GM23338 (cell line): ENCODE measurements around the gene HEATR5B. TPM values are rescaled to one million over a fixed set of nuclear protein-coding genes. Genes with fewer than 3 reads are reported as not detected.

ENCODE experiments used
- ATAC-seq: fragments of 200-7000 bp; cut with Tn5 transposase; 3 replicates; pipeline ENCODE4 v1.9.1; 2020
- DNase-seq: peaks from one replicate; pipeline ENCODE4 v3.0.0-alpha.2; 2015; ENCODE audit warnings: low spot score
- H2AFZ ChIP-seq: fragments of 200-600 bp; sonication (generic); 2 replicates; pipeline ENCODE4 v1.8.0; 2016; ENCODE audit warnings: antibody characterized with exemption, mild to moderate bottlenecking, moderate library complexity
- H3F3A ChIP-seq: fragments of 200-600 bp; sonication (generic); replicated peaks from 2 replicates; pipeline ENCODE4 v1.8.0; 2017; ENCODE audit warnings: antibody characterized with exemption, mixed run types, low read depth
- H3K27ac ChIP-seq: fragments of 200-600 bp; sonication (generic); 2 replicates; pipeline ENCODE4 v1.6.1; 2016; ENCODE audit warnings: low read depth
- H3K27me3 ChIP-seq: fragments of 200-600 bp; sonication (generic); 2 replicates; pipeline ENCODE4 v1.8.0; 2016; ENCODE audit warnings: mild to moderate bottlenecking, mixed run types, moderate library complexity; ENCODE audit not compliant: insufficient read depth
- H3K36me3 ChIP-seq: fragments of 200-600 bp; sonication (generic); 2 replicates; pipeline ENCODE4 v1.8.0; 2016; ENCODE audit warnings: mild to moderate bottlenecking; ENCODE audit not compliant: insufficient read depth
- H3K4me1 ChIP-seq: fragments of 200-600 bp; sonication (generic); 2 replicates; pipeline ENCODE4 v1.8.0; 2016; ENCODE audit warnings: mild to moderate bottlenecking, moderate library complexity; ENCODE audit not compliant: insufficient read depth
- H3K4me2 ChIP-seq: fragments of 200-600 bp; sonication (generic); 2 replicates; pipeline ENCODE4 v1.7.1; 2017; ENCODE audit warnings: mixed run types
- H3K4me3 ChIP-seq: fragments of 200-600 bp; sonication (generic); 2 replicates; pipeline ENCODE4 v1.6.1; 2016; ENCODE audit warnings: mixed run types
- H3K79me2 ChIP-seq: fragments of 200-600 bp; sonication (generic); replicated peaks from 2 replicates; pipeline ENCODE4 v1.8.0; 2017; ENCODE audit warnings: mild to moderate bottlenecking; ENCODE audit not compliant: insufficient read depth
- H3K9me2 ChIP-seq: fragments of 200-600 bp; sonication (generic); 2 replicates; pipeline ENCODE4 v1.8.0; 2017; ENCODE audit not compliant: insufficient read depth
- H4K20me1 ChIP-seq: fragments of 200-600 bp; sonication (generic); replicated peaks from 2 replicates; pipeline ENCODE4 v1.8.0; 2017; ENCODE audit warnings: mild to moderate bottlenecking; ENCODE audit not compliant: insufficient read depth
- H3K27ac Mint-ChIP-seq: 2 replicates; pipeline ENCODE4 v1.8.0; 2020; ENCODE audit warnings: inconsistent platforms, mild to moderate bottlenecking, moderate library complexity, mixed read lengths
- H3K27me3 Mint-ChIP-seq: 3 replicates; pipeline ENCODE4 v1.8.0; 2022; ENCODE audit warnings: low read depth, mild to moderate bottlenecking, moderate library complexity, mixed read lengths, inconsistent platforms; ENCODE audit not compliant: insufficient read depth, poor library complexity
- H3K36me3 Mint-ChIP-seq: 3 replicates; pipeline ENCODE4 v1.8.0; 2021; ENCODE audit warnings: low read depth, mild to moderate bottlenecking, inconsistent platforms, moderate library complexity, mixed read lengths
- H3K4me1 Mint-ChIP-seq: 3 replicates; pipeline ENCODE4 v1.8.0; 2020; ENCODE audit warnings: mild to moderate bottlenecking, inconsistent platforms, mixed read lengths
- H3K4me3 Mint-ChIP-seq: 3 replicates; pipeline ENCODE4 v1.8.0; 2021; ENCODE audit warnings: moderate library complexity, mild to moderate bottlenecking, inconsistent platforms, mixed read lengths
- H3K9me3 Mint-ChIP-seq: 3 replicates; pipeline ENCODE4 v1.8.0; 2020; ENCODE audit warnings: moderate library complexity, mild to moderate bottlenecking, inconsistent platforms, mixed read lengths
- ETS1 ChIP-seq: IDR thresholded peaks from 2 replicates; pipeline ENCODE4 v1.6.1; 2016; ENCODE audit warnings: antibody characterized with exemption
- JUNB ChIP-seq: IDR thresholded peaks from one replicate; pipeline ENCODE4 v1.6.1; 2016; ENCODE audit warnings: antibody characterized with exemption; ENCODE audit not compliant: unreplicated experiment
- NANOG ChIP-seq: IDR thresholded peaks from 2 replicates; pipeline ENCODE4 v1.6.1; 2016; ENCODE audit warnings: antibody characterized with exemption, borderline replicate concordance
- POLR2AphosphoS5 ChIP-seq: IDR thresholded peaks from 2 replicates; pipeline ENCODE4 v1.6.1; 2016; ENCODE audit warnings: antibody characterized with exemption, low read depth
- STAT1 ChIP-seq: IDR thresholded peaks from one replicate; pipeline ENCODE4 v1.6.1; 2016; ENCODE audit warnings: antibody characterized with exemption; ENCODE audit not compliant: unreplicated experiment
- ZNF114 ChIP-seq: fragments of 250-450 bp; sonication (Bioruptor Pico); IDR thresholded peaks from 2 replicates; pipeline ENCODE4 v1.5.0; 2020; ENCODE audit warnings: mild to moderate bottlenecking, moderate library complexity
- ZNF331 ChIP-seq: fragments of 250-450 bp; sonication (Bioruptor Pico); IDR thresholded peaks from 2 replicates; pipeline ENCODE4 v1.5.0; 2020; ENCODE audit warnings: low read depth, mild to moderate bottlenecking, moderate library complexity
- polyA plus RNA-seq: library from polyadenylated mRNA; unstranded; fragments of >200 nt; fragmentation: Nextera tagmentation; extraction: Ambion mirVana; gene quantifications from 2 replicates; pipeline ENCODE4 v1.2.1, GENCODE V29; 2016
- total RNA-seq: library from RNA; depleted of rRNA; stranded (reverse); fragments of >200 nt; shearing (Covaris generic); gene quantifications from 2 replicates; pipeline ENCODE4 v1.2.3, GENCODE V29; 2014
- TF ChIP-seq, protein P1 (sequence below): IDR thresholded peaks from one replicate; pipeline ENCODE4 v1.6.1; 2018; ENCODE audit warnings: antibody characterized with exemption; ENCODE audit not compliant: unreplicated experiment
- TF ChIP-seq, protein P2 (sequence below), 2 experiments: fragments of 200-600 bp in 1 of 2; sonication (generic) in 1 of 2; conservative IDR thresholded peaks; 2 replicates each; pipeline versions ENCODE4 v1.5.1 to v1.6.1; 2016 to 2017; ENCODE audit warnings: antibody characterized with exemption in 2 of 2, low read depth in 2 of 2, mild to moderate bottlenecking in 2 of 2, moderate library complexity in 1 of 2

Gene HEATR5B
- total and polyA plus RNA-seq, 2 experiments from 2014 or later: 4.0 to 18.8 TPM

DNA sequence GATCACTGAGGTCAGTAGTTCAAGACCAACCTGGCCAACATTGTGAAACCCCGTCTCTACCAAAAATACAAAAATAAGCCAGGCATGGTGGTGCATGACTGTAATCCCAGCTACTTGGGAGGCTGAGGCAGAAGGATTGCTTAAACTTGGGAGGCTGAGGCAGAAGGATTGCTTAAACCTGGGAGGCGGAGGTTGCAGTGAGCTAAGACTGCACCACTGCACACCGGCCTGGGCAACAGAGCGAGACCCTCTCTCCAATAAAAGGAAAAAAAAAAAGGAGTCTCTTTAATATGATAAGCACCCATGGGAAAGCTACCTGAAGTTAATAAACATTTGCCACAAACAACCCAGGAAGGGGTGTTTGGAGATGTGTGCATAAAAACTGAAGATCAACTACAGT, 120.4 kb downstream of the HEATR5B start (continued):
- TF ChIP-seq, protein P1, sequence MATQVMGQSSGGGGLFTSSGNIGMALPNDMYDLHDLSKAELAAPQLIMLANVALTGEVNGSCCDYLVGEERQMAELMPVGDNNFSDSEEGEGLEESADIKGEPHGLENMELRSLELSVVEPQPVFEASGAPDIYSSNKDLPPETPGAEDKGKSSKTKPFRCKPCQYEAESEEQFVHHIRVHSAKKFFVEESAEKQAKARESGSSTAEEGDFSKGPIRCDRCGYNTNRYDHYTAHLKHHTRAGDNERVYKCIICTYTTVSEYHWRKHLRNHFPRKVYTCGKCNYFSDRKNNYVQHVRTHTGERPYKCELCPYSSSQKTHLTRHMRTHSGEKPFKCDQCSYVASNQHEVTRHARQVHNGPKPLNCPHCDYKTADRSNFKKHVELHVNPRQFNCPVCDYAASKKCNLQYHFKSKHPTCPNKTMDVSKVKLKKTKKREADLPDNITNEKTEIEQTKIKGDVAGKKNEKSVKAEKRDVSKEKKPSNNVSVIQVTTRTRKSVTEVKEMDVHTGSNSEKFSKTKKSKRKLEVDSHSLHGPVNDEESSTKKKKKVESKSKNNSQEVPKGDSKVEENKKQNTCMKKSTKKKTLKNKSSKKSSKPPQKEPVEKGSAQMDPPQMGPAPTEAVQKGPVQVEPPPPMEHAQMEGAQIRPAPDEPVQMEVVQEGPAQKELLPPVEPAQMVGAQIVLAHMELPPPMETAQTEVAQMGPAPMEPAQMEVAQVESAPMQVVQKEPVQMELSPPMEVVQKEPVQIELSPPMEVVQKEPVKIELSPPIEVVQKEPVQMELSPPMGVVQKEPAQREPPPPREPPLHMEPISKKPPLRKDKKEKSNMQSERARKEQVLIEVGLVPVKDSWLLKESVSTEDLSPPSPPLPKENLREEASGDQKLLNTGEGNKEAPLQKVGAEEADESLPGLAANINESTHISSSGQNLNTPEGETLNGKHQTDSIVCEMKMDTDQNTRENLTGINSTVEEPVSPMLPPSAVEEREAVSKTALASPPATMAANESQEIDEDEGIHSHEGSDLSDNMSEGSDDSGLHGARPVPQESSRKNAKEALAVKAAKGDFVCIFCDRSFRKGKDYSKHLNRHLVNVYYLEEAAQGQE: no peak
- TF ChIP-seq, protein P2, sequence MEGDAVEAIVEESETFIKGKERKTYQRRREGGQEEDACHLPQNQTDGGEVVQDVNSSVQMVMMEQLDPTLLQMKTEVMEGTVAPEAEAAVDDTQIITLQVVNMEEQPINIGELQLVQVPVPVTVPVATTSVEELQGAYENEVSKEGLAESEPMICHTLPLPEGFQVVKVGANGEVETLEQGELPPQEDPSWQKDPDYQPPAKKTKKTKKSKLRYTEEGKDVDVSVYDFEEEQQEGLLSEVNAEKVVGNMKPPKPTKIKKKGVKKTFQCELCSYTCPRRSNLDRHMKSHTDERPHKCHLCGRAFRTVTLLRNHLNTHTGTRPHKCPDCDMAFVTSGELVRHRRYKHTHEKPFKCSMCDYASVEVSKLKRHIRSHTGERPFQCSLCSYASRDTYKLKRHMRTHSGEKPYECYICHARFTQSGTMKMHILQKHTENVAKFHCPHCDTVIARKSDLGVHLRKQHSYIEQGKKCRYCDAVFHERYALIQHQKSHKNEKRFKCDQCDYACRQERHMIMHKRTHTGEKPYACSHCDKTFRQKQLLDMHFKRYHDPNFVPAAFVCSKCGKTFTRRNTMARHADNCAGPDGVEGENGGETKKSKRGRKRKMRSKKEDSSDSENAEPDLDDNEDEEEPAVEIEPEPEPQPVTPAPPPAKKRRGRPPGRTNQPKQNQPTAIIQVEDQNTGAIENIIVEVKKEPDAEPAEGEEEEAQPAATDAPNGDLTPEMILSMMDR (conservative IDR thresholded peaks at IDR 0.05; ENCODE audit: low read depth in 2 of 2): no peak
- TF ChIP-seq JUNB (no peak), ETS1 (no peak)

- Mint-ChIP-seq H3K36me3 (peaks cover 2% of the 10 kb centered on the region; the same call in 1 of the 3 replicates), H3K27me3 (peaks cover 14% of the 10 kb centered on the region), H3K9me3 (no peaks in the 10 kb centered on the region), H3K4me3 (peak overlapping the region; percentile 36), H3K27ac (peak overlapping the region; percentile 48), H3K4me1 (peaks cover 59% of the 10 kb centered on the region)
- Histone ChIP-seq H3K79me2 (peaks cover 70% of the 10 kb centered on the region), H3K27me3 (no peaks in the 10 kb centered on the region), H3K27ac (peak overlapping the region; percentile 64), H3K4me2 (peak overlapping the region; percentile 81), H3F3A (no peaks in the 10 kb centered on the region; the same call in 1 of the 2 replicates), H3K4me3 (peak overlapping the region; percentile 8; the same call in 1 of the 2 replicates), H3K4me1 (peaks cover 65% of the 10 kb centered on the region), H2AFZ (no peak overlapping the region), H3K9me2 (no peaks in the 10 kb centered on the region), H3K36me3 (no peaks in the 10 kb centered on the region), H4K20me1 (no peaks in the 10 kb centered on the region)
- TF ChIP-seq POLR2AphosphoS5 (no peak), NANOG (peak; percentile 73), STAT1 (no peak), ZNF331 (CRISPR knock-in tag) (no peak), ZNF114 (CRISPR knock-in tag) (no peak), ETS1 (no peak)
- TF ChIP-seq, protein P1: no peak
- ATAC-seq: peak; percentile 4; the same call in 1 of the 3 replicates
- DNase-seq: peak; percentile 76
These were observed 121.1 kb downstream of the HEATR5B start for GRCh38 chr2:36963106-36963505.
